ENCODE measurements around the gene GALNT5. TPM values are rescaled to one million over a fixed set of nuclear protein-coding genes. Genes with fewer than 3 reads are reported as not detected.
A peak's percentile ranks its signal among the peaks of the same experiment; 100 is the strongest.
"Not testable (repeated sequence)": the region's sequence is repeated elsewhere in the genome, so short reads cannot be mapped to it uniquely, and the experiment has no call there.

The GALNT5 gene
- total and polyA plus RNA-seq, 4 donors = 0.08 to 7.6 (median 1.3) TPM

- no peaks in the 10 kb centered on the region for H3K36me3 ChIP-seq (ENCODE audit: control insufficient read depth, insufficient read depth, low read length)
- no peaks in the 10 kb centered on the region for H3K27me3 ChIP-seq (ENCODE audit: control insufficient read depth, insufficient read depth, low read length)
- H3K9me3 ChIP-seq (ENCODE audit: control insufficient read depth, insufficient read depth, low read length) = no peaks in the 10 kb centered on the region
- no peak overlapping the region for H3K27ac ChIP-seq (ENCODE audit: low read depth, low read length)
- H3K4me1 ChIP-seq (ENCODE audit: control insufficient read depth, insufficient read depth, low read length) = no peaks in the 10 kb centered on the region
- WGBS (ENCODE audit: insufficient coverage) = no CpG with 5 or more reads among the region's 2 CpGs
- no peak overlapping the region for H3K4me3 ChIP-seq (ENCODE audit: low read depth, low read length)
- DNase-seq (ENCODE audit: low read depth in 4 of 6, low spot score in 6 of 6) = no peak
These were observed 76.0 kb downstream of the GALNT5 start for GRCh38 chr2:157333304-157334047.

GRCh38 chr2:157334335-157334734 is 76.8 kb downstream of the GALNT5 start:
- Histone ChIP-seq H3K9me3 (ENCODE audit: control insufficient read depth, insufficient read depth, low read length) (no peaks in the 10 kb centered on the region), H3K27ac (ENCODE audit: low read depth, low read length) (no peak overlapping the region), H3K4me1 (ENCODE audit: control insufficient read depth, insufficient read depth, low read length) (no peaks in the 10 kb centered on the region), H3K4me3 (ENCODE audit: low read depth, low read length) (no peak overlapping the region), H3K27me3 (ENCODE audit: control insufficient read depth, insufficient read depth, low read length) (no peaks in the 10 kb centered on the region), H3K36me3 (ENCODE audit: control insufficient read depth, insufficient read depth, low read length) (no peaks in the 10 kb centered on the region)
- no CpG with 5 or more reads among the region's 4 CpGs for WGBS (ENCODE audit: insufficient coverage)
- DNase-seq (ENCODE audit: low read depth in 4 of 6, low spot score in 6 of 6) = peak in 1 of 6 donors; percentile 6

- no CpG with 5 or more reads among the region's 3 CpGs for WGBS (ENCODE audit: insufficient coverage)
- no peak overlapping the region for H3K27ac ChIP-seq (ENCODE audit: low read depth, low read length)
- H3K27me3 ChIP-seq (ENCODE audit: control insufficient read depth, insufficient read depth, low read length) = no peaks in the 10 kb centered on the region
- no peaks in the 10 kb centered on the region for H3K4me1 ChIP-seq (ENCODE audit: control insufficient read depth, insufficient read depth, low read length)
- H3K9me3 ChIP-seq (ENCODE audit: control insufficient read depth, insufficient read depth, low read length) = no peaks in the 10 kb centered on the region
- no peak for DNase-seq (ENCODE audit: low read depth in 4 of 6, low spot score in 6 of 6)
- no peaks in the 10 kb centered on the region for H3K36me3 ChIP-seq (ENCODE audit: control insufficient read depth, insufficient read depth, low read length)
- no peak overlapping the region for H3K4me3 ChIP-seq (ENCODE audit: low read depth, low read length)
These were observed 77.3 kb downstream of the GALNT5 start for GRCh38 chr2:157334797-157335196.

GRCh38 chr2:157336137-157337010 is 78.9 kb downstream of the GALNT5 start:
- H3K4me3 ChIP-seq (ENCODE audit: low read depth, low read length) = no peak overlapping the region
- WGBS (ENCODE audit: insufficient coverage) = no CpG with 5 or more reads among the region's 8 CpGs
- no peaks in the 10 kb centered on the region for H3K4me1 ChIP-seq (ENCODE audit: control insufficient read depth, insufficient read depth, low read length)
- no peaks in the 10 kb centered on the region for H3K27me3 ChIP-seq (ENCODE audit: control insufficient read depth, insufficient read depth, low read length)
- DNase-seq (ENCODE audit: low read depth in 4 of 6, low spot score in 6 of 6) = peak in 2 of 6 donors; percentile 14 to 38
- no peaks in the 10 kb centered on the region for H3K9me3 ChIP-seq (ENCODE audit: control insufficient read depth, insufficient read depth, low read length)
- no peaks in the 10 kb centered on the region for H3K36me3 ChIP-seq (ENCODE audit: control insufficient read depth, insufficient read depth, low read length)
- H3K27ac ChIP-seq (ENCODE audit: low read depth, low read length) = no peak overlapping the region

DNA sequence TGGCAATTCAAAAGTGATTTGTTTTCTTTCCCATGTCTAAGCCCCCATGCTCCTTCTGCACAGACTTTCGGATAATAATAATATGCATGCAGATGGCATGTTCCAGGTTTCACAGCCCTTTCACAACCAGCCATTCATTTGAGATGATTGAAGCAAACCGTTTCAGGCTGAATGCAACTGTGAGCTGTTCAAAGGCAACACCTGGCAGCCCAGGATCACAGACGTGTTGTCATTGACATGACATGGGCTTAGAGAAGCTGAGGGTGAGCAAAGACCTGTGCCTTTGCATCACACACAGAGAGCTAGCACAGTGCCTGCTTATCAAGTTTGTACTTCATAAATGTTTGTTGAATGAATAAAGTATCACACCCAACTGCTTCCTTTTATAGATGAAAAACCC is 80.5 kb downstream of the GALNT5 start:
- WGBS (ENCODE audit: insufficient coverage) = 50% methylated on average over 2 of the region's 3 CpGs
- Histone ChIP-seq H3K4me3 (ENCODE audit: low read depth, low read length) (no peak overlapping the region), H3K4me1 (ENCODE audit: control insufficient read depth, insufficient read depth, low read length) (no peaks in the 10 kb centered on the region), H3K27me3 (ENCODE audit: control insufficient read depth, insufficient read depth, low read length) (no peaks in the 10 kb centered on the region), H3K36me3 (ENCODE audit: control insufficient read depth, insufficient read depth, low read length) (no peaks in the 10 kb centered on the region), H3K9me3 (ENCODE audit: control insufficient read depth, insufficient read depth, low read length) (no peaks in the 10 kb centered on the region), H3K27ac (ENCODE audit: low read depth, low read length) (no peak overlapping the region)
- peak in 1 of 6 donors; percentile 29 for DNase-seq (ENCODE audit: low read depth in 4 of 6, low spot score in 6 of 6)

DNA sequence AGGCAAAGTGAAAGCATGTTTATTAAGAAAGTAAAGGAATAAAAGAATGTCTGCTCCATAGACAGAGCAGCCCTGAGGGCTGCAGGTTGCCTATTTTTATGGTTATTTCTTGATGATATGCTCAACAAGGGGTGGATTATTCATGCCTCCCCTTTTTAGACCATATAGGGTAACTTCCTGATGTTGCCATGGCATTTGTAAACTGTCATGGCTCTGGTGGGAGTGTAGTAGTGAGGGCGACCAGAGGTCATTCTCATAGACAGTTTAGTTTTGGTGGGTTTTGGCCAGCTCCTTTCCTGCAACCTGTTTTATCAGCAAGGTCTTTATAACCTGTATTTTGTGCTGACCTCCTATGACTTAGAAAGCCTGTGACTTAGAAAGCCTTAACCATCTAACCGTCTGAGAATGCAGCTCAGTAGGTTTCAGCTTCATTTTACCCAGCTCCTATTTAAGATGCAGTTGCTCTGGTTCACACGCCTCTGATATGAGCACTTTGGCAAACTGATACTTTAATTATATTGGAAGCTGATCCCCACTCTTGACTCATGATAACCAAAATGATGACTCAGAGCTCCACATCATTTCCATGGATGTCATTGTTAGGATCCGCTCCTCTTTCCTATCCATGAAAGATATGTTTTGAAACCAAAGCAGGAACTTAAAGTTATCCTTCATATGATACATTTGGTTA is 82.6 kb downstream of the GALNT5 start:
- Histone ChIP-seq H3K9me3 (ENCODE audit: control insufficient read depth, insufficient read depth, low read length) (no peaks in the 10 kb centered on the region), H3K27ac (ENCODE audit: low read depth, low read length) (no peak overlapping the region), H3K36me3 (ENCODE audit: control insufficient read depth, insufficient read depth, low read length) (no peaks in the 10 kb centered on the region), H3K27me3 (ENCODE audit: control insufficient read depth, insufficient read depth, low read length) (no peaks in the 10 kb centered on the region), H3K4me1 (ENCODE audit: control insufficient read depth, insufficient read depth, low read length) (no peaks in the 10 kb centered on the region), H3K4me3 (ENCODE audit: low read depth, low read length) (no peak overlapping the region)
- DNase-seq (ENCODE audit: low read depth in 4 of 6, low spot score in 6 of 6) = no peak
- 80% methylated on average over 2 of the region's 4 CpGs for WGBS (ENCODE audit: insufficient coverage)

GRCh38 chr2:157341381-157341780 is 83.9 kb downstream of the GALNT5 start:
- H3K27me3 ChIP-seq (ENCODE audit: control insufficient read depth, insufficient read depth, low read length); H3K9me3 ChIP-seq (ENCODE audit: control insufficient read depth, insufficient read depth, low read length); H3K4me1 ChIP-seq (ENCODE audit: control insufficient read depth, insufficient read depth, low read length); H3K4me3 ChIP-seq (ENCODE audit: low read depth, low read length); DNase-seq (ENCODE audit: low read depth in 4 of 6, low spot score in 6 of 6); H3K36me3 ChIP-seq (ENCODE audit: control insufficient read depth, insufficient read depth, low read length); H3K27ac ChIP-seq (ENCODE audit: low read depth, low read length): not testable (repeated sequence)
- WGBS (ENCODE audit: insufficient coverage) = 100% methylated on average over 2 of the region's 2 CpGs

- Histone ChIP-seq H3K36me3 (ENCODE audit: control insufficient read depth, insufficient read depth, low read length) (no peaks in the 10 kb centered on the region), H3K27me3 (ENCODE audit: control insufficient read depth, insufficient read depth, low read length) (no peaks in the 10 kb centered on the region)
- WGBS (ENCODE audit: insufficient coverage) = no CpG with 5 or more reads among the region's 2 CpGs
These were observed 88.3 kb downstream of the GALNT5 start for GRCh38 chr2:157345647-157346389.

GRCh38 chr2:157348291-157348921 is 90.9 kb downstream of the GALNT5 start:
- H3K9me3 ChIP-seq (ENCODE audit: control insufficient read depth, insufficient read depth, low read length) = peaks cover 3% of the 10 kb centered on the region
- no peak overlapping the region for H3K27ac ChIP-seq (ENCODE audit: low read depth, low read length)
- no peak for DNase-seq (ENCODE audit: low read depth in 4 of 6, low spot score in 6 of 6)
- no peaks in the 10 kb centered on the region for H3K36me3 ChIP-seq (ENCODE audit: control insufficient read depth, insufficient read depth, low read length)
- H3K4me1 ChIP-seq (ENCODE audit: control insufficient read depth, insufficient read depth, low read length) = no peaks in the 10 kb centered on the region
- H3K4me3 ChIP-seq (ENCODE audit: low read depth, low read length) = no peak overlapping the region
- no peaks in the 10 kb centered on the region for H3K27me3 ChIP-seq (ENCODE audit: control insufficient read depth, insufficient read depth, low read length)
- WGBS (ENCODE audit: insufficient coverage) = no CpG with 5 or more reads among the region's 3 CpGs

More at GRCh38 chr2:157345647-157346389, 88.3 kb downstream of the GALNT5 start:
- no peak for DNase-seq (ENCODE audit: low read depth in 4 of 6, low spot score in 6 of 6)
- no peaks in the 10 kb centered on the region for H3K4me1 ChIP-seq (ENCODE audit: control insufficient read depth, insufficient read depth, low read length)
- H3K4me3 ChIP-seq (ENCODE audit: low read depth, low read length) = no peak overlapping the region
- peaks cover 2% of the 10 kb centered on the region for H3K9me3 ChIP-seq (ENCODE audit: control insufficient read depth, insufficient read depth, low read length)
- no peak overlapping the region for H3K27ac ChIP-seq (ENCODE audit: low read depth, low read length)
